ENCODE data around the gene MAP2K3.

The MAP2K3 gene

DNA sequence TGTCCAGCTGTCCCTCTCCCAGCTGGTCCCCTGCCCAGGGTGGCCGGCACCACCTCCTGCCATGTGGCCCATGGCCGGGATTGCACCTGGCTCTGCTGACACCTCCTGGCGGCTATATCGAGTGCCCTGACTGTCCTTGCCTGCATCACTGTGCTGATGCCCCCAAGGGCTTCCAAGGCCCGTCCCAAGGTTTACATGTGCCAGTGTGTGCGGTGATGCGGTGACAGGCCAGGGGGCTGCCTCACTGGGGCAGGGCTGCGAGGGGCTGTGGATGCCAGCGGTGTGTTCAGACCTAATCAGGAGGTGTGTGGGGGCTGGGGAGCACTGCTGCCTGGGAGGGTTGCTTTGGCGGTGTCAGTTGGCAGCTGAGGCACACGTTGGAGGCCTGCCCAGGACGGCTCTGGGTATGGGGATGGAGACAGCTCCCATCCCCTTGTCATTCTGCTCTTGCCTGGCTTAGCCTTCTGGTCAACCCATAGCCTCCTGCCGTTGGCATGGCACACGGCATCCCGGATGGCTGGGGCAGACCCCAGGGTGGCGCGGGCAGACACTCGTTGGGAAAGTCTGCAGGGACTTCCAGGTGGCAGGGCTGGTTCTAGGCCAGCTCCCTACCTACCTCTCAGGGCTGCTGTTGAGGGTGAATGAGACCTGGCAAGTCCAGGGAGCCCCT, 5.5 kb downstream of the MAP2K3 start:
- TF ChIP-seq, protein P1, sequence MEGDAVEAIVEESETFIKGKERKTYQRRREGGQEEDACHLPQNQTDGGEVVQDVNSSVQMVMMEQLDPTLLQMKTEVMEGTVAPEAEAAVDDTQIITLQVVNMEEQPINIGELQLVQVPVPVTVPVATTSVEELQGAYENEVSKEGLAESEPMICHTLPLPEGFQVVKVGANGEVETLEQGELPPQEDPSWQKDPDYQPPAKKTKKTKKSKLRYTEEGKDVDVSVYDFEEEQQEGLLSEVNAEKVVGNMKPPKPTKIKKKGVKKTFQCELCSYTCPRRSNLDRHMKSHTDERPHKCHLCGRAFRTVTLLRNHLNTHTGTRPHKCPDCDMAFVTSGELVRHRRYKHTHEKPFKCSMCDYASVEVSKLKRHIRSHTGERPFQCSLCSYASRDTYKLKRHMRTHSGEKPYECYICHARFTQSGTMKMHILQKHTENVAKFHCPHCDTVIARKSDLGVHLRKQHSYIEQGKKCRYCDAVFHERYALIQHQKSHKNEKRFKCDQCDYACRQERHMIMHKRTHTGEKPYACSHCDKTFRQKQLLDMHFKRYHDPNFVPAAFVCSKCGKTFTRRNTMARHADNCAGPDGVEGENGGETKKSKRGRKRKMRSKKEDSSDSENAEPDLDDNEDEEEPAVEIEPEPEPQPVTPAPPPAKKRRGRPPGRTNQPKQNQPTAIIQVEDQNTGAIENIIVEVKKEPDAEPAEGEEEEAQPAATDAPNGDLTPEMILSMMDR (IDR thresholded peaks at IDR 0.05; ENCODE audit: low read depth, low read length, missing control alignments): no peak
- no peak overlapping the region for H3K4me3 ChIP-seq (ENCODE audit: low read depth, low read length)
- DNase-seq (ENCODE audit: low read depth): no peak
- in situ Hi-C loops (cut with HindIII; ENCODE audit: low sequenced_read_pairs): loop anchor here (25.0 kb wide), 1 partner anchor 247 kb away; no protein-coding TSS in a partner anchor

DNA sequence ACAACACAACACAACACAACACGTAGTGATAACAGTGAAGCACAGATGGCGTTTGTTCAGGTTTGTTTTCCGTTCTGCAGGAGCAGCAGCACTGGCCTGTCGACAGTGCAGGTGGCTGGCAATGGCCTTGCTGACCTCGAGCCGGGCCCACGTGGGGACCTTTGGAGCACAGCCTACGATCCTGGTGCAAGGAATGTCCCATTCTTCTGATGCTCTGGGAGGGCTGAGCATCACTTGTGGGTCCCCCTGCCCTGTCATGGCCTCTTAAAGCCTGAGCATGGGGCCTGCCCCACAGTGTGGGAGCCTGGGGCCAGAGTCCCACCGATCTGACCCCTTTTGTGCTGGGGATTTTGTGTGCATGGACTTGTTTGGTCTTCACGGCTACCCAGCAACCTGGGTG, 6.8 kb downstream of the MAP2K3 start:
- no peak overlapping the region for H3K4me3 ChIP-seq (ENCODE audit: low read depth, low read length)
- TF ChIP-seq, protein P1 (IDR thresholded peaks at IDR 0.05; ENCODE audit: low read depth, low read length, missing control alignments): no peak
- no peak for DNase-seq (ENCODE audit: low read depth)
- in situ Hi-C loops (cut with HindIII; ENCODE audit: low sequenced_read_pairs): loop anchor here (25.0 kb wide), 1 partner anchor 246 kb away; no protein-coding TSS in a partner anchor

DNA sequence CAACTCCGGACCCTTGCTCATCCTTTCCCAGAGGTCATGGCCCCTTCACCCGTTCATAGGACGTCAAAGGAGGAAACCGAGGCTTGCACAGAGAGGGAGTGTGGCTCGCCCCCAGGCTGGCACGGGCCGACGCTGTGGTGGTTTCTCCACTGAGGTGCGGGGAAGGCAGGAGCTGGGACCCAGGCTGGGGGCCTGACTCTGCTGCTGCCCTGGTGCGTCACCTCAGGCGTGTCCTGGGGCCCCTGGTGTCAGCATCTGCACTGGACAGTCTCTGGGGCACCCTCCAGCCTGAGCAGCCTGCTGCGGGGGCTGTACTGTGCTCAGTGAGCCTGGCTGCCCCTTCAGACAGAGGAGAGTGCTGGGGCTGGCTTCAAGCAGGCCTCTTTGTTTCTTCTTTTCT, 7.4 kb downstream of the MAP2K3 start:
- DNase-seq (ENCODE audit: low read depth): no peak
- TF ChIP-seq, protein P1 (IDR thresholded peaks at IDR 0.05; ENCODE audit: low read depth, low read length, missing control alignments): no peak
- H3K4me3 ChIP-seq (ENCODE audit: low read depth, low read length): no peak overlapping the region
- in situ Hi-C loops (cut with HindIII; ENCODE audit: low sequenced_read_pairs): loop anchor here (25.0 kb wide), 1 partner anchor 245 kb away; no protein-coding TSS in a partner anchor

DNA sequence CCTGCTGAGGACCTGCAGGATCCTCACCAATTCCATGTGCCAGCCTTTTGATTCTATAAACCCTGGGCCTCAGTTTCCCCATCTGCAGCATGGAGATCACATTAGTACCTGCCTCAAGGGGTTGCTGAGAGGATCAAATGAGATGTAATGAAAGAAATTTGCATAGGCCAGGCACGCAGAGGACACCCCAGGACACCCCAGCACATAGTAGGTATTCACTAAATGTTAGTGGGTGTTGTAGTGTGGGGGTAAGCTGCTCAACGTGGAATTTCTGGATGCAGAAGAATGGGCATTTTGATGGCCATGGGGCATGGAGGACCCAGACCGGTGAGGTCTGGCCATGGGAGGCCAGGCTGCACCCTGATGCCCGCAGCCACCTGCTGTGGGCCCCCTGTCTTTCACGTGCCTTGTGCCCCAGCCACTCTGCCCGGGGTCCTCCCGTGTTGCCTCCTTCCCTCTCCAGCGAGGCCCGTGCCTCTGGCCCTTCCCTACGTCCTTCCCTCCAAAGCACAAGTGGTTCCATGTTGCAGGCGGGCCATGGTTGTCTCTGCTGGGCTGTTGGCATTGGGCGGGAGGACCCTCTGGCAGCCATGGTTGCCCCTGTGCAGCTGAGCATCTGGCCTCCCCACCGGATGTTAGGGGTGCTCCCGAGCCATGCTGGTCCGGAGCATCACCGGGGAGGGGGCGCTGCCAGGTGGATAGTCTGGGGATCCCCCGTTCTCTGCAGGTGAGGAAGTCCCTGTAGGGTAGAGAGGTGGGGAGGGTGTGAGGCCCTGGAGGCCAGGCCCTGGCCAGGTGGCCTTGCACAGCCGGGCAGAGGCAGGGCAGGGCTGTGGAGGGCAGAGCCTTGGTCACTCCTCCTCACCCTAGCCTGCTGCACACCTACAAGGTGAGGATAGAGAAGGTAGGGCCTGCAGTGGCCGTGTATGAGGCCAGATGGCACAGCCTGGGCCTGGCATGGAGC, 8.6 kb downstream of the MAP2K3 start:
- in situ Hi-C loops (cut with HindIII; ENCODE audit: low sequenced_read_pairs): loop anchor here (25.0 kb wide), 1 partner anchor 244 kb away; no protein-coding TSS in a partner anchor
- TF ChIP-seq, protein P1 (IDR thresholded peaks at IDR 0.05; ENCODE audit: low read depth, low read length, missing control alignments): no peak
- no peak for DNase-seq (ENCODE audit: low read depth)
- no peak overlapping the region for H3K4me3 ChIP-seq (ENCODE audit: low read depth, low read length)

DNA sequence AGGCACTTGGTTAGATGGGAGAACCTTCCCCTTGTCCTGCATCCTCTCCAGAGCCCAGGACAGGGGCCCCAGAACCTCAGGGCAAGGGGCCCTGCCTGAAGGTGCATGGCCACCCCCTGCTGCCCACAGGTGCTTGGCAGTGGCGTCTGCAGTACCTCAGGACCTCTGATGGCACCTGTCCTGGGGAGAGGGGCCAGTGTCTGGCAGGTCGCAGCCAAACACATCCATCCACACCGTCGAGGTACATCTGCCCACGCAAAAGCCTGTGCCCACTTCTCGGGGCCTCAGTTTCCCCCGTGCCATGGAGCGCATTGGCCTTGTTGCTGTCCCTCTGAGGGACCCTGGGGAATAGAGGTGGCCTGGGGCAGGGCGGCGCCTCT, 9.3 kb downstream of the MAP2K3 start:
- TF ChIP-seq, protein P1 (IDR thresholded peaks at IDR 0.05; ENCODE audit: low read depth, low read length, missing control alignments): no peak
- no peak for DNase-seq (ENCODE audit: low read depth)
- H3K4me3 ChIP-seq (ENCODE audit: low read depth, low read length): no peak overlapping the region
- in situ Hi-C loops (cut with HindIII; ENCODE audit: low sequenced_read_pairs): loop anchor here (25.0 kb wide), 1 partner anchor 243 kb away; no protein-coding TSS in a partner anchor

DNA sequence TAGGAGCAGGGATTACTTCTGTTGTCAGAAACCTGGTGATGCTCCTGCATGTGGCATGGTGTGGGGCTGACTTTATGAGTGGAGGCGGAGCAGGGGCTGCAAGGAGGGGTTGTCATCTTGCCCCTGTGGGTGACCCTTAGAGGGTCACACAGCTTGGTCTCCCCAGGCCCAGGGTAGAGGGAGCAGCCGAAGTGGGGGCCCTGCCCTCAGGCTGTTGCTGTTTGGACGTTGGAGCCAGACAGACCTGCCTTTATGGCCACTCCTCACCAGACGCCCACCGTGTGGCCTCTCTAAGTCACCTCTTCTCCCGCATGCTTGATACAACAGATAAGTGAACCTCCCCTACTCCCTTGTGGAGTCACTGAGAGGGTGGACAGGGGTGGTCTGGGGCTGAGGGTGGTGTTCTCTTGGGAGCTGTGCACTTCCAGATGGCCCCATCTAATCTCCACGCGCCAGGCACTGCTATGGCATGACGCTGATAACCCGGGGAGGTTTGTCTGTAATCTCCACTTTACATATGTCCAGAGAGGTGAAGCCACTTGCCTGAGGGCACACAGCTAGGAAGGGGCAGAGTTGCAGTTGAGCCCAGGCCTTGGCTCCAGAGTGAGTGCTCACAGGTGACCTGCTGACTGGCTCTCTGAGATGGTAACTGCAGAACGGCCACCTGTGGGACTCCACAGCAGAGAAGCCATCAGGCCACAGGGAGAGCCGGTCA, 10.0 kb downstream of the MAP2K3 start:
- no peak overlapping the region for H3K4me3 ChIP-seq (ENCODE audit: low read depth, low read length)
- TF ChIP-seq, protein P1 (IDR thresholded peaks at IDR 0.05; ENCODE audit: low read depth, low read length, missing control alignments): no peak
- DNase-seq (ENCODE audit: low read depth): no peak
- in situ Hi-C loops (cut with HindIII; ENCODE audit: low sequenced_read_pairs): loop anchor here (25.0 kb wide), 1 partner anchor 243 kb away; no protein-coding TSS in a partner anchor
